GM21381 (cell line): ENCODE results near the gene S100A10.

ENCODE experiments used
- ATAC-seq: cut with Tn5 transposase; IDR thresholded peaks from one replicate; pipeline ENCODE4 v1.9.1; 2021; ENCODE audit warnings: mild to moderate bottlenecking, moderate library complexity; ENCODE audit not compliant: unreplicated experiment

The S100A10 gene

DNA sequence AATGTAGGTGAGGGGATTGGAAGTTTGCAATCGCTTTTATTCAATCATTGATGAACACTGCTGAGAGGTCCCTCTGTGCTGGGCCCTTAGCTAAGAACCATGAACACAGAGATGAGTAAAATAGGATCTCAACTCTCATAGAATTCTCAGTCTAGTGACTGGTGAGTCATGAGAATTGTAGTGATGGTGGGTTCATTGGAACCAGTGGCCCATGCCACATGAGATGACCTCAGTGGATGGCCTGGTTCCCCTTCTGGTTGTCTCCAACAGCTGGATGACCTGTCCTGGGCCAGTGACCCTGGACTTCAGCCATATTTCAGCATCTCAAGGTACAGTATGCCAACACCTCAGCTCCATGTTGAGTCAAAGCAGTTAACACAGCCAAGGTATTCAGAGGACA, 21.3 kb upstream of the S100A10 start:
- ATAC-seq, result no peak

DNA sequence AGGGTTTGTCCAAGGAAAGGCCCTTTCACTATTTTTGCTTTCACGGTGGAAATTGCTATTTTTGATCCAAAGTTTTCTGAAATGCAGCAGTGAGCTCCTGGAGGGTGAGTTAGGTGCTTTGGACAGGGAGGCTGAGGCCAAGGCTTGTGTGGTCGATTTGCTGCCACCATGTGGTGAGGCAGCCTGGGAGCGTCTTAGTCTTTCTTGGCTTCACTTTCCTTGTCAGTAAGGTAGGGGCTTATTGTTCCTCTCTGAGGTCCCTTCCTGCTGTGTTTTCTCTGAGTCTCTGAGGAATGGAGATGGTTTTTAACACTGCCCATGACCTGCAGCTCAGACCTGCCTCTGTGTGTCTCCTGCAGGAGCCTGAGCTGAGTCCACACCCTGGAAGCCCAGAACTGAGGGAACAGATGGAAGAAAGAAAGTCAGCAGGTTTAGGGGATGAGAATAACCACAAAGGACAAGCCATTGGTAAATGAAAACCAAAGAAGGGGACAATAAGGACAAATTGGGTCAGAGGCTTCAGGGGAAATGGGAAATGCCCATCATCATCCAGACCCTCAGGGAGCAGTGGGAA, 20.1 kb upstream of the S100A10 start:
- no peak for ATAC-seq

DNA sequence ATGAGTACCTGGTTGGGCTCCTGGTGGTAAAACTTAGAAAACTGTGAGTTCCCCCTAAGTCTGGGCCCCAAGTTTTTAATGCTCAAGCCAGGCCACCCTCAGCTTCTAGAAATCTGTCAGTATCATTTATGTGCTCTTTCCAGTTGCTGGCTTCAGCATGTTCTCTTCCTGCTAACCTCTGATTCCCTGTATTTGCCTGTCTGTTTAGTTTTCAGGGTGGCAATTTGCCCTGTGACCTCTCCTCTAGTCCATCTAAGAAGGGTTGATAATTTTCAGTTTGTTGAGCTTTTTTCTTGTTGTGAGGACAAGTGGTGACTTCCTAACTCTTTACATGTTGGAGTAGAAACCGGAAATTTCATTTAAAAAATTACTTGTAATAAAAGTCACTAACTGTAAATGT, 16.0 kb upstream of the S100A10 start:
- ATAC-seq, result no peak

DNA sequence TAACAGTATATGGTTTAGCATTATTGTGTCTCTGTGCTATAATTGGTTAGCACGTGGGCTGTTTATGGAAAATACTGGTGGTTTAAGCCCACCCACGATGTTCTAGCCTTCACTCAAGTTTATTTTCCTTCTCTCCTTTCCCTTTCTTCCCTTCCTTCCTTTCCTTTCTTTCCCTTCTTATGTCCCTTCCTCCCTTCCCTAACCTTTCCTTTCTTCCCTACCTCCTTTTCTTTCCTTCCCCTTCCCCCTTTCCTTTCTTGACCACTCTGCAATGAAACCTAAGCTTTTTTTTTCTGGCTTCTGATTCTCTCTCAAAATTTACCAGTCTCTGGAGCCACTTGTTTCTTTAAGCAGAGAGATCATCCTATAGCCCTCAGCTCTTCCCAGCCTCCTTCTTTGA, 13.4 kb upstream of the S100A10 start:
- ATAC-seq, result no peak

DNA sequence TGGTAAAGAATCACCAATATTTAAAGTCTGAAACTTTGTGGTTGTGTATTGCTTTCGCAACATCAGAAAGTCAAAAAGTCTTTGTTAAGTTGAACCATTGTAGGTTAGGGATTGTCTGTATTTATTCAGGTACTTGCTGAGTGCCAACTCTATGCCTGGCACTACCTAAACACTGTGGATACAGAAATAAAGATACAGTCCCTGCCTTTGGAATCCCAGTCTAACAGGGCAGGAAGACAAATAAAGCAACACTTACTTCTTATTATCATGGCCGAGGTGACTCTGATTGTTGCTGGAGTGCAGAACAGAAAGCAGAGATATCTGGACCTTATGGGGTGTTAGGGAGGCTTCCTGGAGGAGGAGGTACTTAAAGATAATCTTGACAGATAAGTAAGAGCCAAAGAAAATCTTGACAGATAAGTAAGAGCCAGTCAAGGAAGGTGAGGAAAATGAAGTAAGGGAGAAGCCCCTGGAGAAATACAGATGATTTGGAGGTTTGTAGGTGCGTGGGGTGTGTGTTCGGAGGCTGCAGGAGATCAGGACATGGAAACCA, 11.8 kb upstream of the S100A10 start:
- no peak for ATAC-seq

DNA sequence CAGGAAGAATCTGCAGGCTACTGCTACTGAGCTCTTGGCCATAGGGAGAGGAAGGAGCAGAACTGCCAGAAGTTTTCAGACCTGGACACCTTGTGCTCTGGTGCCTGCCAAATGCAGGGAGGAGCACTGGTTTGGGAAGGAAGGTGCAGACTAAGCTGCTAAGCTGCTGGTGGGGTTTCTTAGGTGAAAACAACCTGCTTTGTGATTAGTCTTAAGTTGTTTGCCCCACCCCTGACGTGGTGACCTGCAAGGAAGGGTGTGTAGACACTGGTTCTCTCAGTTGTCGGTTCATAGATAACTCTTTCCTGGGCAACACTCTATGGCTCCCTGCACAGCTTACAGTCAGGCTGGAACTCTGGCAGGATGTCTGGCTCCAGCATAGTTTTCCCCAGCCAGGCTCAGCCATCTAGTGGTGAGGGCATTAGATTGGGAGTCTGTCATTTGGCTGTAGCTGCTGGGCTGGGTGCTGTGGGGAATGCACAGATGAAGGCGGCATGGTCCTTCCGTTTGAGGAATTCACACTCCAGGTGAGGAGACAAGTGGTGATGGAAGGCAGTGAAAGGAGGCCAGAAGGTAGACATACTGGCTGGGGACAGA, 10.3 kb upstream of the S100A10 start:
- ATAC-seq, result no peak

DNA sequence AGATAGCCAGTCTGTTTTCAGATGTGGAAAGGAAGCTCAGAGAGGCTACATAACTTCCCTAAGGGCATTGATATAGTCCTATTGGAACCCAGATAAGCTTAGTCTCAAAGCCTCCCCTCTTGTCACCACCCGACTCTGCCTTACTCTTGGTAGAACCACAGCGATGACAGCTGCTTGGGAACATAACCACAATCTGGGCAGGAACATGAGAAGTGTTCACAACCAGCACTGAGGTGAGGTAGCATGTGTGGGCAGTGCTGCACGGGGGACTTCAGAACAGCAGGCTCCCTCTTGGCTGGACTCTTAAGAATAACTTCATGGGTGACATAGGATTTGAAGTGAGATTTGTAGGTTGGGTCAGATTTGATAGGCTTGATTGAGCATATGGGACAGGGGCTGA, 9.3 kb upstream of the S100A10 start:
- ATAC-seq, result no peak

DNA sequence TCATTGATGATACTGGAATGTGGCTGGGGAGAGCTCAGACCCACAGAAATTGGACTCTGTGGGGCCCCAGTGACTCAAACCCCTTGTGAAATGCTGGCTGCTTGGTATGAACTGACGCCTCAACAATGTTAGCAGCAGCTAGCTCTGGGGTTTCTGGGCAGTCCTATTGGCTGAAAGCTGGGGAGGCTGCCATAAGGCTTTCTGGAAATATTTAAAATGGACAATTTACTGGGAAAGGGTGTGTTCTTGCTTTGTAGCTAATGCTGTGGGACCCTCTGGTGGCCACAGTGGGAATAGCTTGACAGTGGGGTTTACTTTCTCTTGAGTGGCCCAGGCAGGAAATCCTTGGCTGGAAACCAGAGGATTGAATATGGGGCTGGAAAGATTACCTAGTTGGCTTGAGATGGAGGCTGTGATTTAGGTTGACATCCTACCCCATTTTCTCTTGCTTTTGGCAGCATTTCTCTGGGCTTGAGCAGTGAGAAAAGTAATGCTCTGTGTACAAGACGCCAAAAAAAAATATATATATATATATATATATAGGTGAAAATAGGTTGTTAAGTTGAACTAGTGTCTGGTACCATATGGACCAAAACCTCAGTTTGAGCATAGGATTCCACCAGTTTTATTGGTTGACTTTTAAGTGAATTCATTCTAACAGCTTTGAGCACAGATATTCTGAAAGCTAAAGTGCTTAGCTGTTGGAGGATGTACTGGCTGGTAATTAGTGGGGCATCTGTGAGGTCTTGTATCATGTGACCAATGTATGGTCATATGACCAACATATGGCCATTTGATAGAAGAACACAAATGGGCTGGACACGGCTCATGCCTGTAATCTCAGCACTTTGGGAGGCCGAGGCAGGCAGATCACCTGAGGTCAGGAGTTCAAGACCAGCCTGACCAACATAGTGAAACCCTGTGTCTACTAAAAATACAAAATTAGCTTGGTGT, 8.2 kb upstream of the S100A10 start:
- ATAC-seq, result no peak

DNA sequence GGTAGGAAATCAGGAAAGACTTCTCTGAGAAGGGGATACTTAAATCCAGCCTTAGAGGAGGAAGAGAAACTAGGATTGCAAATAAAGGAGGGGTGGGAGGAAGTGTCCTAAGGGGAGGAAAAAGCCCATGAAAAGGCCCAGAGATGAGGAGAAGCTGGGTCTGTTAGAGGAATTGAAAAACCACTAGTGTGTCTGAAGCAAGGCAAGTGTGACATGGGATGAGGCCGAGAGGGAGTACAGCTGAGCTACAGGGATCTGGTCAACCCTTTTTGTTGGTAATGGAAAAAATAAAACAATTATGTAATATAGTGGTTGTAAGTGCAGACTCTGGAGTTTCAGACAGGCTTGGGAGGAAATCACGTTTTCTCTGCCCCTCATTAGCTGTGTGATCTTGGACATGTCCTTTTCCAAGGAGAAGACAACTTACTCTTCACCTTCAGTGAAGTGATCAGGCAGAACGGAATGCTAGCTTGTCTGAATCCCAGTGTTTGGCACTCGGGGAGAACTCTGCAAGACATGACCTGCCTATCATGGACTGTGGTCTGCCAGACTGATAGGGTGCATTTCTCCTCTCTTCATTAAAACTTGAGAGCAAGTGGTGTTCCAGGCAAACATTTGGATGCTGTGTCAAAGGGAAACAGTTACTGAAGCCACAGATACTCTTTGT, 7.4 kb upstream of the S100A10 start:
- ATAC-seq, result no peak

DNA sequence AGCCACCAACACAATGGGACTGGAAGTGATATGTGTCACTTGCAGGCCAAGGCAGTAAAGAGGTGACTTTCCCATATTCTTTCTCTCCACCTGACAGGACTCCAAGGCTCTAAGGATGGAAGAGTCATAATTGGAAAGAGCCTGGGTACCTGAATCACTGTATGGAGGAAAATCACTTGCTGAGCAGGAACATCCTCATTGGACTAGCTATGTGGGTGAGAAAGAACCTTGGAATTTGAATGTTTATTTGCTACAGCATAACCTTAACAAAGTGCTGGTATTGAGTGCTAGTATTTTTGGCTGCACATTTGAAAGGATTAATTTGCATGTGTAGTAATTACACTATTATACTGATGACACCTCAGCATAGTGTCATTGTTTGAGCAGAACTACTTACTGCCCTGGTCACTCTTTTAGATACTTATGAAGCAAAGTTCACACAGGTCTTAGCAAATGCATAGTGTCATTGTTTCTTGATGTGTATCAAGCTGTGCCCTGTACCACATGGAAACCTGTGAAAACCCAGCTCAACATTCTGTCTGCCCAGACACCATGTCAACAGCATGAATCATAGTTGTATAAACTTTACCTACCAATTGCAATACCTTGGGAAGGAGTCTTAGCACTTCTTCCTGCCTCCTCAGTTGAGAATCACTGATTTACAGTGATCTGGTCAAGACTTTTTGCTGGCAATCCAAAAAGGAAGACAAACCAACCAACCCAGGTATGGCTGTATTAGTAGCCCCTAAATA, 5.1 kb upstream of the S100A10 start:
- ATAC-seq, result no peak

DNA sequence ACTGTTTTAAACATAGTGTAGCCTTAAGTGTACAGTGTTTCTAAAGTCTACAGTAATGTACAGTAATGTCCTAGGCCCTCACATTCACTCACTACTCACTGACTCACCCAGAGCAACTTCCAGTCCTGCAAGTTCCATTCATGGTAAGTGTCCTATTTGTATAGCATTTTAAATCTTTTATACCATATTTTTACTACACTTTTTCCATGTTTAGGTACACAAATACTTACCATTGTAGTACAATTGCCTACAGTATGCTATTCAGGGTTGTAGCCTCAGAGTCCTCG, 3.6 kb upstream of the S100A10 start:
- no peak for ATAC-seq

DNA sequence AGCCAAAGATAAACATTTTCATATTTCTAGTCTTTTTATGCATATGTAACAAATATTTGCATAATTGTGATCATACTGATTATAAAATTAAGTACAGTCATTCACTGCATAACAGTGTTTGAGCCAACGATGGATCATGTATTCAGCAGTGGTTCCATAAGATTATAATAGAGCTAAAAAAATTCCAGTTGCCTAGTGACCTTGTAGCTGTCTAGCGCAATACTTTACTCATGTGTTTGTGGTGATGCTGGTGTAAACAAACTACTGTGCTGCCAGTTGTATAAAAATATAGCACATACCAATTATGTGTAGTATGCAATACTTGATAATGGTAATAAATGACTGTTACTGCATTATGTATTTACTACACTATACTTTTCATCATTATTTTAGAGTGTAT, 2.1 kb upstream of the S100A10 start:
- ATAC-seq, result no peak

DNA sequence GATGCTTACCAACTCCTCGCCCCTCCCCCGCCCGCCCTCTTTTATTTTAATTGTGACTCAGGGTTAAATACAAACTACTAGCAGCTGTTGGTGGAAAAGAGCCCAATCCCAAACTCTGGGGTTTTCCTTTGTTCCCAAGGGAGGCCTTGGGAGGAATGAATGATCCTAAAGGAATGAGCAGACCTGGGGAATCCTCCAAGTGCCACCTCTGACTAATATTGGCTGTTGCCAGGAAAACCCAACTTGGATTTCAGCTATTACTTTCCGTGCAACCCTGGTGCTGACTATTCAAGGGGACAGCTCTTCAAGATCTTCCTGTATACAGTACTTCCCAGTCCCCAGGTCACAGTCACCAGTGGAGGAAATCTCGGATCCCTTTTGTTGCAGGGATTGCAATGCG, 1.3 kb upstream of the S100A10 start:
- ATAC-seq, result no peak

DNA sequence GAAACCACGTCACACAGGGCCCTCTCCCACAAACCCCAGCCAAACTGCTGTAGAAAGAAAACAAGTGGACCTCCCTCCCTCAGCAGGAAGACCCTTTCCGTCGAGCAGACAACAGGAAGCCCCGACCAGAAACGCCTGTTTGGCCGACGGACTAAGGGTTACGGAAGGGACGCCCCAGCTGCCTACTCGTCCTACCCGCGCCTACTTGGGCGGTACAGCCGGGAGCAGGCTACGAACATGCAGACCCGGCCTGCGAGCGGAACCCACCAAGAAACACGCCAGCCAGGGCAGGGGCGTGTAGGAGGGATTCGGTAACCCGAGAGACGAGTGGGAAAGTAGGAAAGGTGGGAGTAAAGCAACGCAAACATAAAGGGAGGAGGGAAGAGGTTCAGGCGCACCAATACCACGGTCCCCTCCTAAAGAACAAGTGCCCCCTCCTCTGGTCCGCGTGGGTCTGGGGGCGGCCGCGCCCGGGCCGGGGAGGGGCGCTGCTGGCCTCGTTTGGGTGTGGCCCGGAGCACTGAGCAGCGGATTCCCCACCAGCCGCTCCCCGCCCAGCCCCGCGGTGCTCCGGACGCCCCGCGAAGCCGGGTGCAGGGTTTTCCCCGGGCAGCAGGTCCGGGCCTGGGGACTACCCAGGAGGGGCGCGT, 450 bp downstream of the S100A10 start:
- ATAC-seq, result no peak

DNA sequence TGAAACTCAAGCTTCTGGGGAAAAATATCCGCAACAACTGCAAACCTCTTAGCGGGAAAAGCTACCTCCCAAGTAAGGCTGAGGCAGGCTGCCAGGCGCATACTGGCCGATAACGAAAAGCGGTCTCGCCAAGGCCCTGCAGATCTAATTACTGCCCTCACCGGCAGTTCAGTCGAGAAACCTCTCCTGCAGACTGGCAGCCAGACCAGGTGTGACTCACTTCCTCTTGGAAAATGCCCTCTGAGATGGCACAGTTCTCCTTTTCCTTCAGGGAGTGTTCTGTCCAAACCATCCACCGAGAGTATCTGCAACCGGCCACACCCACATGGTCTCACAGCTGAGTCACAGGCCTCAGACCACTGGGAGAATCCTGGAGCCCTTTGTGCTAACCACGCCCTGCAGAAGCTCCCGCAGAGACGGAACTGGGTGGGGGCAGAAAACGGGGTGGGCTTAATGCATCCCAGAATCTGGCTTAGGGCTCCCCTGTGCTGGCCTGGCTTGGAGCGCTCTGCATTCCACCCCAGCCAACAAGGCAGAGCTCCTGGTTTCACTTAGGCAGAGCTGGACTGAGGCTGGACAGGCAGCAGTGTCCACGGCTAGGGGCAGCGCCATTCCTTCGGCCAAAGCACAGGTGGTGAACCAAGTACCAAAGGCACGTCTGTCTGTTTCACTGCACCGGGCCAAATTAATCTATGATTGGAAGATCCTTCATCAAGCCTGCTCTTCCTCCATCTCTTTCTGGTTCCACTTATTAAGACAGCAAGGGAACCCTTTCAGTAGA, 1.2 kb downstream of the S100A10 start:
- no peak for ATAC-seq

DNA sequence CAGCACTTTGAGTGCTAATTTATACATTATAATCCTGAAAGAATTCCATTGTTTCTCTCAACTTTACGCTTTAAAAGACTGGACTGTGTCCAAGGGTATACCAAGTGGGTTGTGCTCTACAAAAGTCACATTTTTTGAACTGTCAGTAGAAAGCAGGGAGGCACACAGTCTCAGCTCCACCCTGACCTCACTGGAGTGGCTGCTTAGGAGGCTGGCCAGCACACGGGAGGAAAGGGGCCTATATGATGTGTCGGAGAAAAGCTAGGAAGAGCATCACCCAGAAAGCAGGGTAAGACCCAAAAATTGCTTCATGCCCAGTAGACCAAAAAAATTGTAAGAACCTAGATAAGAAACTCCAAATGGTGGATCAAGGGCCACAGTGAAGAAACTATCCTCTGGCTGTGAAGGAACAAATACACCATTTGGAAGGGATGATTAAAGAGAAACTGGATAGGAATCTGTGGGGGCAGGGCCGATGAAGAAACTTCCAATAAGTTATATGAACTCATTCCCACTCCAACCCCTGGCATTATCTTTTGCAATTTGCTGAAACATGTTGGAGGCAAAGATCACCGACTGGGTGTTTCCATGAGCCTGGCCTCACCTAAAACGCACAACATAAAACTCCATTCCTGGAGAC, 1.9 kb downstream of the S100A10 start:
- no peak for ATAC-seq

DNA sequence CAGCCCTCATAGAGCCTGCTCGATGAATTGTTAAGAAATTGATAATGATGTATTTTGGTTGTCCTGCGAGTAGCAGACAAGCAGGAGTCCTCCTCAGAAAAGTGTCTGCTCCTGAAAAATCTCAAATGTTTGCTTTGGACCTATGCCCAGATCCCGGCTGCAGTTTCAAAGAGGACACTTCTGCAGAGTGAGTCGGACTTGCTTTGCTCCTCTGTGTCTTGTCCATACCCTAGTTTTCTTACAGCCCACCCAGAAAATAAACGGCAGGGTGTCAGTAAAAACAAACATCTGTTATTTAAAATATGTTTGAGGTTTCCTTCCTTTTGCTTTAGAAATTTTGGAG, 2.8 kb downstream of the S100A10 start:
- no peak for ATAC-seq

DNA sequence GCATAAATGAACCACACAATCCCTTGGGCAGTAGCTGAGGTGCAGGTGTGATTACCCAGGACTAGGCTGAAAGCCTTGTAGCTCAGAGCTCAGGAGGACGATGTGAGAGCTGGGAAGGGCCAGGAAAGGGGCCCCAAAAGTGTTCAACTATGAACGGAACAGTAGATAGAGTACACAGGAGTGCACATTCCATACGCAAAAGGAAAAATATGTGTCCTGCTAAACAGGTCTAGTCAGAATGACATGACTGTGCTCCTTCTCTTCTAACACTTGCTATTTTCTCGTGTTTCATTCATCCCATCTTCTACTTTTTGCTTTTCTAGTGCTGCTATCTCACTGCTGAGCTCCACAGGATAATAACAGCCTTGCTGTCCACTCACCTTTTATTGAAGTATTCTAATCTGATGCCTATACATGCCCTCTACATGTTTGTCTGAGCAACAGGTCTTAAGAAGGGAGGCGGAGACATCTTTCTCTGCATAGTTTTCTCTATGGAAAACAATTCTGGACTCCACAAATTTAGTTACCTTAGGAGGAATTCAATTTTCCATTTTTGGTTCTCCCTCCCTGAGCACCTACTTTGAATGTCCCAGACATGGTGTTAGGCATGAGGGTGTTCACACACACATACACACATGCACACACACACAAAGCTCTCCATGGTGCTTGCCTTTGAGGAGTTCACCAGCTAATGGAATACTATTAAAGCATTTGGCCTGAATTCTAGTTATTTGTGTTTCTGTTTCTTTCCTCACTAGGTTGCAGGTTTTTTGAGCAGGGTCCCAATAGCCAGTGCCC, 3.4 kb downstream of the S100A10 start:
- ATAC-seq, result no peak
